IPS-18c (cell line): ENCODE data around the gene TSBP1.
"Not testable (repeated sequence)": the region's sequence is repeated elsewhere in the genome, so short reads cannot be mapped to it uniquely, and the experiment has no call there.

Source experiments
- H3K4me3 ChIP-seq: 2 replicates; pipeline ENCODE4 v1.7.0; 2013; ENCODE audit warnings: low read depth, mild to moderate bottlenecking, low read length, moderate library complexity; ENCODE audit not compliant: insufficient read depth
- H3K9me3 ChIP-seq: one replicate; pipeline ENCODE4 v1.6.1; 2013; ENCODE audit warnings: mild to moderate bottlenecking, low read length, moderate library complexity; ENCODE audit not compliant: control insufficient read depth, insufficient read depth

Gene TSBP1

DNA sequence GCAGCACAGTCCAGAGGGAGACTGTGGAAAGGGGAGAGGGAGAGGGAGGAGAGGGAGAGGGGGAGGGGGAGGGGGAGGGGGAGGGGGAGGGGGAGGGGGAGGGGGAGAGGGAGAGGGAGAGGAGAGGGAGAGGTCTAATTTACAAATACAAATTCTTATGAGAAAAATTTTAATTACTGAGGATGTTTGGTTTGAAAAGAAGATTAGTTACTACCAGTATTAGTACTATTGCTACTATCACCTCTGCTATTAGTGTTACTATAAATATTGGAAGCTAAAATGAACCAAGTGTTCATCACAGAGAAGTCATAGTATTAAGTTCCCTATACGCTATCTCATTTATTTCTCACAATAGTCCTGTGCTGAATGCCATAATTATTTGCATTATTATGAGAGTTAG, 14.3 kb upstream of the TSBP1 start:
- Histone ChIP-seq H3K9me3 (no peaks in the 10 kb centered on the region), H3K4me3 (no peak overlapping the region)

- no peak overlapping the region for H3K4me3 ChIP-seq
- H3K9me3 ChIP-seq: no peaks in the 10 kb centered on the region
Measured at GRCh38 chr6:32382757-32383420, 11.2 kb upstream of the TSBP1 start.

DNA sequence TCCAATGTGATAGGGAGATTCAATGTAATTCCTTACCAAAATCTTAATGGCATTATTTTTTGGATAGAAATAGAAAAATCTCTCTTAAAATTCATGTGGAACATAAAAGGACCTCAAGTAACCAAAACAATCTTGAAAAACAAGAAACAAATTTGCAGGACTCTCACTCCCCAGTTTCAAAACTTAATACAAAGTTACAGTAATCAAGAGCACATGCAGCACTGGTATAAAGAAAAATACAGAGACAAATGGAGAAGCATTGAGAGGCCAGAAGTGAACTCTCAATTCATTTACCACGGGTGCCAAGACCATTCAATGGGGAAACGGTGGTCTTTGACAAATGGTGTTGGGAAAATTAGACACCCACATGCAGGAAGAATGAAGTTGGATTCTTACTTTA, 7.8 kb upstream of the TSBP1 start:
- no peaks in the 10 kb centered on the region for H3K9me3 ChIP-seq

GRCh38 chr6:32375739-32376529, 4.2 kb upstream of the TSBP1 start:
- Histone ChIP-seq H3K9me3 (no peaks in the 10 kb centered on the region), H3K4me3 (no peak overlapping the region)

More for the DNA sequence above, 7.8 kb upstream of the TSBP1 start:
- no peak overlapping the region for H3K4me3 ChIP-seq

GRCh38 chr6:32371229-32371628, 474 bp downstream of the TSBP1 start:
- H3K9me3 ChIP-seq: no peaks in the 10 kb centered on the region
- no peak overlapping the region for H3K4me3 ChIP-seq

- Histone ChIP-seq H3K9me3 (no peaks in the 10 kb centered on the region), H3K4me3 (no peak overlapping the region)
Measured at GRCh38 chr6:32370505-32370904, 1.2 kb downstream of the TSBP1 start.

GRCh38 chr6:32369660-32370059, 2.0 kb downstream of the TSBP1 start:
- no peak overlapping the region for H3K4me3 ChIP-seq
- H3K9me3 ChIP-seq: no peaks in the 10 kb centered on the region

- no peaks in the 10 kb centered on the region for H3K9me3 ChIP-seq
- H3K4me3 ChIP-seq: no peak overlapping the region
Measured at GRCh38 chr6:32367644-32368043, 4.1 kb downstream of the TSBP1 start.

DNA sequence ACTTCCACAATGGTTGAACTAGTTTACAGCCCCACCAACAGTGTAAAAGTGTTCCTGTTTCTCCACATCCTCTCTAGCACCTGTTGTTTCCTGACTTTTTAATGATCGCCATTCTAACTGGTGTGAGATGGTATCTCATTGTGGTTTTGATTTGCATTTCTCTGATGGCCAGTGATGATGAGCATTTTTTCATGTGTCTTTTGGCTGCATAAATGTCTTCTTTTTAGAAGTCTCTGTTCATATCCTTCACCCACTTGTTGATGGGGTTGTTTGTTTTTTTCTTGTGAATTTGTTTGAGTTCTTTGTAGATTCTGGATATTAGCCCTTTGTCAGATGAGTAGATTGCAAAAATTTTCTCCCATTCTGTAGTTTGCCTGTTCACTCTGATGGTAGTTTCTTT, 12.5 kb downstream of the TSBP1 start:
- H3K4me3 ChIP-seq, H3K9me3 ChIP-seq: not testable (repeated sequence)

- H3K4me3 ChIP-seq, H3K9me3 ChIP-seq: not testable (repeated sequence)
Measured at GRCh38 chr6:32358548-32358947, 13.2 kb downstream of the TSBP1 start.

- Histone ChIP-seq H3K4me3 (no peak overlapping the region), H3K9me3 (no peaks in the 10 kb centered on the region)
Measured at GRCh38 chr6:32355018-32355417, 16.7 kb downstream of the TSBP1 start.

GRCh38 chr6:32353348-32353747, 18.4 kb downstream of the TSBP1 start:
- Histone ChIP-seq H3K9me3 (no peaks in the 10 kb centered on the region), H3K4me3 (no peak overlapping the region)

GRCh38 chr6:32340242-32340641, 31.5 kb downstream of the TSBP1 start:
- no peaks in the 10 kb centered on the region for H3K9me3 ChIP-seq
- H3K4me3 ChIP-seq: no peak overlapping the region

GRCh38 chr6:32337186-32337805, 34.4 kb downstream of the TSBP1 start:
- H3K4me3 ChIP-seq: no peak overlapping the region

GRCh38 chr6:32332433-32332832, 39.3 kb downstream of the TSBP1 start:
- Histone ChIP-seq H3K9me3 (no peaks in the 10 kb centered on the region), H3K4me3 (no peak overlapping the region)

More at GRCh38 chr6:32337186-32337805, 34.4 kb downstream of the TSBP1 start:
- H3K9me3 ChIP-seq: no peaks in the 10 kb centered on the region

DNA sequence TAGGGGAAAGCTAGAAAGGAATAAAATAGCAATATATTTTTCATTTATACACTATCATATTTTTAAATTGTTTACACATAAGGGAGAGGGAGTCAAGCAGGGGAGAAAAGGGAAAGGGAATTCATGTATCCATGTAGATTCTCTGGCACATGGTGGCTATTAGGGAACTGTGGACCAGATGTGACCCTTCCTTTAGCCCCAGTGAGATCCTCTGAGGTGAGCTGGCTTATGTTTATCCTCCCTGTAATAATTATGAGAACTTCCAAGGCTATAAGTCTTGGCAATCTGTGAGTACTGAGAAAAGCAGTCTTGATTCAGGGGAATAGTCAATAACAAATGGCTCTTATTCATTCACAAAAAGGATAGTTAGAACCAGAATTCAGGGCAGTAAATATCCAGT, 42.6 kb downstream of the TSBP1 start:
- no peak overlapping the region for H3K4me3 ChIP-seq
- H3K9me3 ChIP-seq: no peaks in the 10 kb centered on the region

DNA sequence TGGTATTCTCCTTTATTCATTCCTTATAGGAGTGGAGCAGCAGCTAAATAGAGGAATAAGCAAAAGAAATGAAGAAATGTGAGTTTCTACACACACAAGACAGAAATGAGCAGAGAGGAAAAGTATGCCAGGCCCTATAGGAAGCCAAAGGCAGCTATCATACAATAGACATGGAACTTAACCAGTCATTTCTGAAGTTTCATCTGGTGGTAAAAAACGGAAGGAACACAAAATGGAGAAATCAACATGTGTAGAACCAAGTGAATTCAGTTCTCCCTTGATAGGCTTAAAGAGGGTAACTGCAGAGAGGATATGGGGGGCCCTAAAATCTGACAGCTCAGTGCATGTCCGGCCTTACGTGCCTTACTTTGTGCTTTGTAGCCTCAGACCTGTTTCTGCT, 44.6 kb downstream of the TSBP1 start:
- no peak overlapping the region for H3K4me3 ChIP-seq
- no peaks in the 10 kb centered on the region for H3K9me3 ChIP-seq

DNA sequence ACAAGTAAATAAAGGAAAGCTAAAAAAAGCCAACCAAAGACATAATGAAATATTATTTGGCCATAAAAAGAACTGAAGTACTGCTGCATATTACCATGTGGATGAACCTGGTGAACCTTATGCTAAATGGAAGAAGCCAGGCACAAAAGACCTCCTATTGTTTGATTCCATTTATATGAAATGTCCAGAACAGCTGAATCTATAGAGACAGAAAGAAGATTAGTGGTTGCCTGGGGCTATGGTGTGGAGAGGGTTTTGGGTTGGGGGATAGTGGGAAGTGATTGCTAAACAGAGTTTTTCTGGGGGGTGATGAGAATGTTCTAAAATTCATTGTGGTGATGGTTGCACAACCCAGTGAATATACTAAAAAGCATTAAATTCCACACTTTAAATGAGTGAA, 53.2 kb downstream of the TSBP1 start:
- Histone ChIP-seq H3K9me3 (no peaks in the 10 kb centered on the region), H3K4me3 (no peak overlapping the region)
